Caco-2 (cell line): ENCODE measurements around the gene CHCHD6. TPM values are rescaled to one million over a fixed set of nuclear protein-coding genes. Genes with fewer than 3 reads are reported as not detected.
"Not testable (repeated sequence)": the region's sequence is repeated elsewhere in the genome, so short reads cannot be mapped to it uniquely, and the experiment has no call there.

ENCODE experiments used
- BruUV-seq: library from RNA; stranded (reverse); fragments of 400-500 nt; replicated peaks from 2 replicates; lab custom pipeline; 2021; lab: Mats Ljungman, UMichigan
- CTCF ChIA-PET: fragments of 300-600 bp; sonication (Branson Sonifier 250); formaldehyde crosslinking; loops from one replicate; lab custom pipeline; 2022; ENCODE audit warnings: antibody characterized with exemption; lab: Charles Lee
- POLR2A ChIA-PET: fragments of 300-600 bp; sonication (Branson Sonifier 250); formaldehyde crosslinking; loops from one replicate; lab custom pipeline; 2022; ENCODE audit warnings: antibody characterized with exemption; lab: Charles Lee
- DNase-seq, 2 experiments: peaks; one replicate each; pipeline versions ENCODE4 v3.0.0 to v3.0.0-alpha.2; 2020 to 2022
- H3K27me3 ChIP-seq: replicated peaks from 2 replicates; pipeline ENCODE4 v1.6.0; 2011; ENCODE audit warnings: low read length; ENCODE audit not compliant: control insufficient read depth, insufficient read depth
- H3K36me3 ChIP-seq: 2 replicates; pipeline ENCODE4 v1.5.1; 2011; ENCODE audit warnings: low read length; ENCODE audit not compliant: control insufficient read depth, insufficient read depth
- H3K4me1 ChIP-seq: fragments of 250-450 bp; sonication (Bioruptor Pico); 2 replicates; pipeline ENCODE4 v1.5.1; 2020; ENCODE audit warnings: mild to moderate bottlenecking
- H3K4me3 ChIP-seq: 2 replicates; pipeline ENCODE4 v1.5.1; 2011; ENCODE audit warnings: low read depth, mild to moderate bottlenecking, control low read depth, low read length
- H3K9me3 ChIP-seq: fragments of 250-450 bp; sonication (Bioruptor Pico); 2 replicates; pipeline ENCODE4 v1.5.1; 2020; ENCODE audit warnings: mild to moderate bottlenecking, moderate library complexity
- H3K27ac Mint-ChIP-seq: one replicate; pipeline ENCODE4 v1.8.0; 2022; ENCODE audit warnings: mixed read lengths; ENCODE audit not compliant: unreplicated experiment
- H3K27me3 Mint-ChIP-seq: one replicate; pipeline ENCODE4 v1.8.0; 2022; ENCODE audit warnings: mixed read lengths; ENCODE audit not compliant: insufficient read depth, unreplicated experiment
- H3K36me3 Mint-ChIP-seq: one replicate; pipeline ENCODE4 v1.8.0; 2022; ENCODE audit warnings: mild to moderate bottlenecking, mixed read lengths; ENCODE audit not compliant: insufficient read depth, unreplicated experiment
- H3K4me1 Mint-ChIP-seq: one replicate; pipeline ENCODE4 v1.8.0; 2022; ENCODE audit warnings: low read depth, mixed read lengths; ENCODE audit not compliant: unreplicated experiment
- H3K4me3 Mint-ChIP-seq: one replicate; pipeline ENCODE4 v1.8.0; 2022; ENCODE audit warnings: mild to moderate bottlenecking, moderate library complexity, mixed read lengths; ENCODE audit not compliant: unreplicated experiment
- H3K9me3 Mint-ChIP-seq: one replicate; pipeline ENCODE4 v1.8.0; 2022; ENCODE audit warnings: mixed read lengths; ENCODE audit not compliant: unreplicated experiment
- CTCF ChIP-seq, 2 experiments: fragments of 200-600 bp in 1 of 2; IDR thresholded peaks; 1 replicate in 1 of 2; 2 replicates in 1 of 2; pipeline versions ENCODE4 v1.5.1 to v1.8.0; 2011 to 2022; ENCODE audit warnings: antibody characterized with exemption in 1 of 2, control low read depth in 1 of 2, inconsistent platforms in 1 of 2, low read depth in 1 of 2, low read length in 1 of 2, mild to moderate bottlenecking in 1 of 2, moderate library complexity in 1 of 2; ENCODE audit not compliant: insufficient read depth in 1 of 2, severe bottlenecking in 1 of 2, unreplicated experiment in 1 of 2
- intact Hi-C: fragments of 100-400 bp; cut with micrococcal nuclease; formaldehyde crosslinking; loops from one replicate; pipeline ENCODE4 v1.10.0; 2022; ENCODE audit not compliant: unreplicated experiment
- total RNA-seq: library from RNA; stranded (reverse); gene quantifications from 2 replicates; pipeline ENCODE4 v1.2.3, GENCODE V29; 2022

The CHCHD6 gene
- total RNA-seq, 1 experiment from 2014 or later = 49.5 TPM

DNA sequence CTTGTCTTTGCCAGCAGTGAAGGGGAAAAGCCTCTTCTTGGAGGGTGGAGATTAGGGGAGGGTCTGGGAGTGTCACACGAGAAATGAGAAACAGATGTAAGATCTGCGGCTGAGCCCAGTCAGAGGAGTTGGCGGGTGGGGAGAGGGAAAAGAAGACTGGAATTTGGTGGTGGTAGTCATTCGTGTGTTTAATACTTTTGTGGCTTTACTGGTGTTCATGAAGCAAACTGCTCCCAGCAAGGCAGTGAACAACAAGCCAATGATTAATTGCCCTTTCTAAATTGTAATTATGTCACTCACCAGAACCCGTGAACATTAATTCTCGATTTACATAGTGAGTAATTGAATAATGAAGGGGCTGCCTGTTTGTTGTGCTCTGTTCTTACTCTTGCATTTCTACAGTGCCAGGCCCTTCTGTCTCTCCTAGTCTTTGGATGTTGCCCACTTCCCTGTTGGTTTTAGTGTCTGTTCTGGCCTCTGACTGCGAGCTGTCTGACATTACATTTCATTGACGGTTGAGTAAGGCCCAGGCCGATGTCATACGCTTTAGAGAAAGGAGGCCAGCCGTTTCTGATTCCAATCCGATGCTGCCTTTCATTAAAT, 78.0 kb downstream of the CHCHD6 start:
- H3K36me3 Mint-ChIP-seq = peaks cover 17% of the 10 kb centered on the region
- Histone ChIP-seq H3K9me3 (no peaks in the 10 kb centered on the region; the same call in 1 of the 2 replicates), H3K27me3 (no peaks in the 10 kb centered on the region), H3K4me3 (no peak overlapping the region), H3K36me3 (no peaks in the 10 kb centered on the region), H3K4me1 (peaks cover 16% of the 10 kb centered on the region)
- DNase-seq = no peak
- H3K4me1 Mint-ChIP-seq = peaks cover 27% of the 10 kb centered on the region
- H3K9me3 Mint-ChIP-seq = no peaks in the 10 kb centered on the region
- no TSS peak for BruUV-seq
- peak overlapping the region; percentile 79 for H3K27ac Mint-ChIP-seq
- POLR2A ChIA-PET = no interaction called here
- CTCF ChIA-PET = no interaction called here
- intact Hi-C loops = no loop called here
- TF ChIP-seq CTCF (IDR thresholded peaks at IDR 0.05; ENCODE audit: insufficient read depth in 1 of 2, low read depth in 1 of 2, low read length in 1 of 2, severe bottlenecking in 1 of 2, unreplicated experiment in 1 of 2) = no peak
- H3K27me3 Mint-ChIP-seq = no peaks in the 10 kb centered on the region
- no peak overlapping the region for H3K4me3 Mint-ChIP-seq

GRCh38 chr3:126782536-126782935, 78.5 kb downstream of the CHCHD6 start:
- no peak for TF ChIP-seq CTCF (IDR thresholded peaks at IDR 0.05; ENCODE audit: insufficient read depth in 1 of 2, low read depth in 1 of 2, low read length in 1 of 2, severe bottlenecking in 1 of 2, unreplicated experiment in 1 of 2)
- Mint-ChIP-seq H3K27me3 (no peaks in the 10 kb centered on the region), H3K36me3 (peaks cover 17% of the 10 kb centered on the region), H3K4me3 (no peak overlapping the region), H3K4me1 (peaks cover 27% of the 10 kb centered on the region), H3K27ac (peak overlapping the region; percentile 79), H3K9me3 (no peaks in the 10 kb centered on the region)
- no TSS peak for BruUV-seq
- intact Hi-C loops = no loop called here
- H3K4me1 ChIP-seq = peaks cover 14% of the 10 kb centered on the region
- no peaks in the 10 kb centered on the region; the same call in 1 of the 2 replicates for H3K9me3 ChIP-seq
- no peaks in the 10 kb centered on the region for H3K27me3 ChIP-seq
- DNase-seq = peak; percentile 37 to 68
- ChIA-PET POLR2A (no interaction called here), CTCF (no interaction called here)
- no peaks in the 10 kb centered on the region for H3K36me3 ChIP-seq
- no peak overlapping the region for H3K4me3 ChIP-seq

DNA sequence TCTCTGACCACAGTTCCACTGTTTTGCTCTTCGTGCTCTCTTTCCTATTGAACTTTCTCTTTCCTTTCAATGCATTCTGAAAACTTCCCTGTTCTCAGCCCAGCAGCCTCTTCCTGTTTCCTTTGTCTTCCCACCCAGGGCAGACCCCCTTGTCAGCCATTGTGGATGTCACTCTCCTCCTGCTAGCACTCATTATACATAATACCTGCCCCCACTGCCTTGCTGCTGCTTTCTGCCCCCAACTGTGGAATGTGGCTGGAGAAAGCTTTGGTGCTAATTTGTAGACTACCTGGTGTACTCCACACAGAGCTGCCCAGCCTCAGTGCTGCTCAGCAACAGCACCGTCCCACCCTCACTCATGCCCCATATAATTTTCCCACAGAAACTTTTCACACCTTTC, 80.2 kb downstream of the CHCHD6 start:
- ChIA-PET POLR2A (no interaction called here), CTCF (no interaction called here)
- intact Hi-C loops = no loop called here

DNA sequence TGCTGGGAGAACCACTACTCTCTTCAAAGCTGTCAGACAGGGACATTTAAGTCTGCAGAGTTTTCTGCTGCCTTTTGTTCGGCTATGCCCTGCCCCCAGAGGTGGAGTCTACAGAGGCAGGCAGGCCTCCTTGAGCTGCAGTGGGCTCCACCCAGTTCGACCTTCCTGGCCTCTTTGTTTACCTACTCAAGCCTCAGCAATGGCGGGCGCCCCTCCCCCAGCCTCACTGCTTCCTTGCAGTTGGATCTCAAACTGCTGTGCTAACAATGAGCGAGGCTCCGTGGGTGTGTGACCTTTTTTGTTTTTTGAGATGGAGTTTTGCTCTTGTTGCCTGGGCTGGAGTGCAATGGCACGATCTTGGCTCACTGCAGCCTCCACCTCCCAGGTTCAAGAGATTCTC, 87.3 kb downstream of the CHCHD6 start:
- H3K4me1 ChIP-seq, H3K36me3 Mint-ChIP-seq, H3K27me3 ChIP-seq, H3K4me1 Mint-ChIP-seq, H3K36me3 ChIP-seq, intact Hi-C loops, H3K27ac Mint-ChIP-seq, BruUV-seq, H3K27me3 Mint-ChIP-seq, DNase-seq, POLR2A ChIA-PET, H3K4me3 Mint-ChIP-seq, CTCF ChIA-PET, H3K4me3 ChIP-seq: not testable (repeated sequence)
- H3K9me3 Mint-ChIP-seq = peaks cover 37% of the 10 kb centered on the region
- H3K9me3 ChIP-seq = peaks cover 15% of the 10 kb centered on the region

More for the DNA sequence above, 80.2 kb downstream of the CHCHD6 start:
- Histone ChIP-seq H3K4me1 (peaks cover 14% of the 10 kb centered on the region), H3K27me3 (no peaks in the 10 kb centered on the region), H3K36me3 (no peaks in the 10 kb centered on the region), H3K4me3 (no peak overlapping the region), H3K9me3 (no peaks in the 10 kb centered on the region; the same call in 1 of the 2 replicates)
- no peaks in the 10 kb centered on the region for H3K27me3 Mint-ChIP-seq
- H3K4me3 Mint-ChIP-seq = no peak overlapping the region
- H3K4me1 Mint-ChIP-seq = peaks cover 27% of the 10 kb centered on the region
- DNase-seq = no peak
- peaks cover 10% of the 10 kb centered on the region for H3K9me3 Mint-ChIP-seq
- H3K27ac Mint-ChIP-seq = peak overlapping the region; percentile 14
- TF ChIP-seq CTCF (IDR thresholded peaks at IDR 0.05; ENCODE audit: insufficient read depth in 1 of 2, low read depth in 1 of 2, low read length in 1 of 2, severe bottlenecking in 1 of 2, unreplicated experiment in 1 of 2) = no peak
- no TSS peak for BruUV-seq
- peaks cover 17% of the 10 kb centered on the region for H3K36me3 Mint-ChIP-seq
